ENCODE results near the gene ITGA7. TPM values are rescaled to one million over a fixed set of nuclear protein-coding genes. Genes with fewer than 3 reads are reported as not detected.

ITGA7 gene
- polyA plus RNA-seq, 2 donors: 15.3 to 24.6 TPM

- Histone ChIP-seq H3K4me1 (ENCODE audit: control insufficient read depth in 2 of 2, insufficient read depth in 2 of 2, low read length in 1 of 2) (peaks cover 3 to 18% of the 10 kb centered on the region in 2 donors), H3K36me3 (ENCODE audit: control insufficient read depth in 2 of 2, insufficient read depth in 2 of 2, low read length in 1 of 2) (peaks cover 0 to 13% of the 10 kb centered on the region in 2 donors), H3K27ac (ENCODE audit: low read depth in 2 of 2, low read length in 1 of 2) (peak overlapping the region; percentile 62 to 94), H3K4me3 (ENCODE audit: low read depth in 1 of 2, low read length in 2 of 2) (peak overlapping the region; percentile 2 to 79), H3K9me3 (ENCODE audit: control insufficient read depth in 2 of 2, insufficient read depth in 1 of 2, low read depth in 1 of 2, low read length in 1 of 2) (no peaks in the 10 kb centered on the region), H3K27me3 (ENCODE audit: control insufficient read depth in 1 of 2, insufficient read depth in 2 of 2, low read length in 2 of 2) (no peaks in the 10 kb centered on the region)
- WGBS, 2 donors: 38 to 47% methylated on average over 10 of the region's 10 CpGs
Measured at GRCh38 chr12:55726971-55727370, 19.3 kb upstream of the ITGA7 start.

GRCh38 chr12:55725556-55725955 is 17.9 kb upstream of the ITGA7 start:
- H3K4me1 ChIP-seq (ENCODE audit: control insufficient read depth in 2 of 2, insufficient read depth in 2 of 2, low read length in 1 of 2): peaks cover 3 to 22% of the 10 kb centered on the region in 2 donors
- 54 to 56% methylated on average over 3 of the region's 3 CpGs for WGBS, 2 donors
- H3K4me3 ChIP-seq (ENCODE audit: low read depth in 1 of 2, low read length in 2 of 2): no peak overlapping the region
- peak overlapping the region in 1 of 2 donors; percentile 33 for H3K27ac ChIP-seq (ENCODE audit: low read depth in 2 of 2, low read length in 1 of 2)
- H3K36me3 ChIP-seq (ENCODE audit: control insufficient read depth in 2 of 2, insufficient read depth in 2 of 2, low read length in 1 of 2): peaks cover 0 to 13% of the 10 kb centered on the region in 2 donors
- no peaks in the 10 kb centered on the region for H3K9me3 ChIP-seq (ENCODE audit: control insufficient read depth in 2 of 2, insufficient read depth in 1 of 2, low read depth in 1 of 2, low read length in 1 of 2)
- no peaks in the 10 kb centered on the region for H3K27me3 ChIP-seq (ENCODE audit: control insufficient read depth in 1 of 2, insufficient read depth in 2 of 2, low read length in 2 of 2)

GRCh38 chr12:55724940-55725309 is 17.2 kb upstream of the ITGA7 start:
- Histone ChIP-seq H3K9me3 (ENCODE audit: control insufficient read depth in 2 of 2, insufficient read depth in 1 of 2, low read depth in 1 of 2, low read length in 1 of 2) (no peaks in the 10 kb centered on the region), H3K4me3 (ENCODE audit: low read depth in 1 of 2, low read length in 2 of 2) (no peak overlapping the region), H3K36me3 (ENCODE audit: control insufficient read depth in 2 of 2, insufficient read depth in 2 of 2, low read length in 1 of 2) (peaks cover 0 to 13% of the 10 kb centered on the region in 2 donors), H3K27me3 (ENCODE audit: control insufficient read depth in 1 of 2, insufficient read depth in 2 of 2, low read length in 2 of 2) (no peaks in the 10 kb centered on the region), H3K4me1 (ENCODE audit: control insufficient read depth in 2 of 2, insufficient read depth in 2 of 2, low read length in 1 of 2) (peaks cover 5 to 23% of the 10 kb centered on the region in 2 donors), H3K27ac (ENCODE audit: low read depth in 2 of 2, low read length in 1 of 2) (peak overlapping the region in 1 of 2 donors; percentile 59)
- WGBS, 2 donors: 49% methylated on average over 3 of the region's 3 CpGs

GRCh38 chr12:55724226-55724939 is 16.7 kb upstream of the ITGA7 start:
- peaks cover 7 to 28% of the 10 kb centered on the region in 2 donors for H3K4me1 ChIP-seq (ENCODE audit: control insufficient read depth in 2 of 2, insufficient read depth in 2 of 2, low read length in 1 of 2)
- no peak overlapping the region for H3K4me3 ChIP-seq (ENCODE audit: low read depth in 1 of 2, low read length in 2 of 2)
- WGBS, 2 donors: 35 to 39% methylated on average over 11 of the region's 11 CpGs
- H3K27me3 ChIP-seq (ENCODE audit: control insufficient read depth in 1 of 2, insufficient read depth in 2 of 2, low read length in 2 of 2): no peaks in the 10 kb centered on the region
- peaks cover 0 to 13% of the 10 kb centered on the region in 2 donors for H3K36me3 ChIP-seq (ENCODE audit: control insufficient read depth in 2 of 2, insufficient read depth in 2 of 2, low read length in 1 of 2)
- H3K9me3 ChIP-seq (ENCODE audit: control insufficient read depth in 2 of 2, insufficient read depth in 1 of 2, low read depth in 1 of 2, low read length in 1 of 2): no peaks in the 10 kb centered on the region
- peak overlapping the region; percentile 2 to 66 for H3K27ac ChIP-seq (ENCODE audit: low read depth in 2 of 2, low read length in 1 of 2)

GRCh38 chr12:55723516-55724225 is 16.0 kb upstream of the ITGA7 start:
- Histone ChIP-seq H3K27me3 (ENCODE audit: control insufficient read depth in 1 of 2, insufficient read depth in 2 of 2, low read length in 2 of 2) (no peaks in the 10 kb centered on the region), H3K4me3 (ENCODE audit: low read depth in 1 of 2, low read length in 2 of 2) (no peak overlapping the region), H3K9me3 (ENCODE audit: control insufficient read depth in 2 of 2, insufficient read depth in 1 of 2, low read depth in 1 of 2, low read length in 1 of 2) (no peaks in the 10 kb centered on the region), H3K4me1 (ENCODE audit: control insufficient read depth in 2 of 2, insufficient read depth in 2 of 2, low read length in 1 of 2) (peaks cover 7 to 33% of the 10 kb centered on the region in 2 donors), H3K36me3 (ENCODE audit: control insufficient read depth in 2 of 2, insufficient read depth in 2 of 2, low read length in 1 of 2) (peaks cover 3 to 13% of the 10 kb centered on the region in 2 donors), H3K27ac (ENCODE audit: low read depth in 2 of 2, low read length in 1 of 2) (peak overlapping the region in 1 of 2 donors; percentile 66)
- WGBS, 2 donors: 42 to 49% methylated on average over 10 of the region's 10 CpGs

- WGBS, 2 donors: 56 to 64% methylated on average over 8 of the region's 8 CpGs
- Histone ChIP-seq H3K4me1 (ENCODE audit: control insufficient read depth in 2 of 2, insufficient read depth in 2 of 2, low read length in 1 of 2) (peaks cover 7 to 33% of the 10 kb centered on the region in 2 donors), H3K4me3 (ENCODE audit: low read depth in 1 of 2, low read length in 2 of 2) (no peak overlapping the region), H3K9me3 (ENCODE audit: control insufficient read depth in 2 of 2, insufficient read depth in 1 of 2, low read depth in 1 of 2, low read length in 1 of 2) (no peaks in the 10 kb centered on the region), H3K27me3 (ENCODE audit: control insufficient read depth in 1 of 2, insufficient read depth in 2 of 2, low read length in 2 of 2) (no peaks in the 10 kb centered on the region), H3K36me3 (ENCODE audit: control insufficient read depth in 2 of 2, insufficient read depth in 2 of 2, low read length in 1 of 2) (peaks cover 3 to 13% of the 10 kb centered on the region in 2 donors), H3K27ac (ENCODE audit: low read depth in 2 of 2, low read length in 1 of 2) (peak overlapping the region; percentile 28 to 54)
Measured at GRCh38 chr12:55722948-55723347, 15.2 kb upstream of the ITGA7 start.

- peaks cover 3 to 11% of the 10 kb centered on the region in 2 donors for H3K36me3 ChIP-seq (ENCODE audit: control insufficient read depth in 2 of 2, insufficient read depth in 2 of 2, low read length in 1 of 2)
- WGBS, 2 donors: 64 to 71% methylated on average over 14 of the region's 14 CpGs
- no peaks in the 10 kb centered on the region for H3K27me3 ChIP-seq (ENCODE audit: control insufficient read depth in 1 of 2, insufficient read depth in 2 of 2, low read length in 2 of 2)
- peaks cover 7 to 33% of the 10 kb centered on the region in 2 donors for H3K4me1 ChIP-seq (ENCODE audit: control insufficient read depth in 2 of 2, insufficient read depth in 2 of 2, low read length in 1 of 2)
- H3K9me3 ChIP-seq (ENCODE audit: control insufficient read depth in 2 of 2, insufficient read depth in 1 of 2, low read depth in 1 of 2, low read length in 1 of 2): no peaks in the 10 kb centered on the region
- no peak overlapping the region for H3K4me3 ChIP-seq (ENCODE audit: low read depth in 1 of 2, low read length in 2 of 2)
- peak overlapping the region; percentile 43 to 82 for H3K27ac ChIP-seq (ENCODE audit: low read depth in 2 of 2, low read length in 1 of 2)
Measured at GRCh38 chr12:55721601-55722213, 14.0 kb upstream of the ITGA7 start.

- Histone ChIP-seq H3K36me3 (ENCODE audit: control insufficient read depth in 2 of 2, insufficient read depth in 2 of 2, low read length in 1 of 2) (peaks cover 3 to 10% of the 10 kb centered on the region in 2 donors), H3K27ac (ENCODE audit: low read depth in 2 of 2, low read length in 1 of 2) (peak overlapping the region; percentile 61 to 82), H3K9me3 (ENCODE audit: control insufficient read depth in 2 of 2, insufficient read depth in 1 of 2, low read depth in 1 of 2, low read length in 1 of 2) (no peaks in the 10 kb centered on the region), H3K4me1 (ENCODE audit: control insufficient read depth in 2 of 2, insufficient read depth in 2 of 2, low read length in 1 of 2) (peaks cover 7 to 33% of the 10 kb centered on the region in 2 donors), H3K4me3 (ENCODE audit: low read depth in 1 of 2, low read length in 2 of 2) (no peak overlapping the region), H3K27me3 (ENCODE audit: control insufficient read depth in 1 of 2, insufficient read depth in 2 of 2, low read length in 2 of 2) (no peaks in the 10 kb centered on the region)
- 20 to 21% methylated on average over 9 of the region's 9 CpGs for WGBS, 2 donors
Measured at GRCh38 chr12:55720894-55721444, 13.3 kb upstream of the ITGA7 start.

GRCh38 chr12:55720071-55720564 is 12.4 kb upstream of the ITGA7 start, which contains the start of gene RDH5:
Gene RDH5 (plus strand): TSS chr12:55720393. CDS start chr12:55721185, 792 bp downstream.
- Histone ChIP-seq H3K36me3 (ENCODE audit: control insufficient read depth in 2 of 2, insufficient read depth in 2 of 2, low read length in 1 of 2) (peaks cover 3% of the 10 kb centered on the region in 2 donors), H3K4me1 (ENCODE audit: control insufficient read depth in 2 of 2, insufficient read depth in 2 of 2, low read length in 1 of 2) (peaks cover 7 to 32% of the 10 kb centered on the region in 2 donors), H3K9me3 (ENCODE audit: control insufficient read depth in 2 of 2, insufficient read depth in 1 of 2, low read depth in 1 of 2, low read length in 1 of 2) (no peaks in the 10 kb centered on the region), H3K27me3 (ENCODE audit: control insufficient read depth in 1 of 2, insufficient read depth in 2 of 2, low read length in 2 of 2) (no peaks in the 10 kb centered on the region), H3K4me3 (ENCODE audit: low read depth in 1 of 2, low read length in 2 of 2) (no peak within 1 kb of the TSS), H3K27ac (ENCODE audit: low read depth in 2 of 2, low read length in 1 of 2) (peak within 1 kb of the TSS; percentile 61 to 82)
- 32 to 36% methylated on average over 6 of the region's 6 CpGs for WGBS, 2 donors
